T47D (cell line): ENCODE measurements around the gene UTP18.
"Not testable (repeated sequence)": the region's sequence is repeated elsewhere in the genome, so short reads cannot be mapped to it uniquely, and the experiment has no call there.

Experiments
- DNase-seq, 2 experiments: peaks; one replicate each; pipeline versions ENCODE4 v3.0.0 to v3.0.0-alpha.2; 2011 to 2012; ENCODE audit warnings: low read depth in 1 of 2, low spot score in 1 of 2
- JUND ChIP-seq: IDR thresholded peaks from 2 replicates; pipeline ENCODE4 v1.6.1; 2012; ENCODE audit warnings: low read depth
- in situ Hi-C: cut with HindIII; loops from 2 replicates; pipeline ENCODE4 v1.10.0; 2016; ENCODE audit warnings: low sequenced_read_pairs, low pct_unique_long_range_greater_than_20kb

The UTP18 gene

GRCh38 chr17:51244041-51244440, 16.3 kb upstream of the UTP18 start:
- TF ChIP-seq JUND = no peak
- in situ Hi-C loops = no loop called here
- DNase-seq = no peak

DNA sequence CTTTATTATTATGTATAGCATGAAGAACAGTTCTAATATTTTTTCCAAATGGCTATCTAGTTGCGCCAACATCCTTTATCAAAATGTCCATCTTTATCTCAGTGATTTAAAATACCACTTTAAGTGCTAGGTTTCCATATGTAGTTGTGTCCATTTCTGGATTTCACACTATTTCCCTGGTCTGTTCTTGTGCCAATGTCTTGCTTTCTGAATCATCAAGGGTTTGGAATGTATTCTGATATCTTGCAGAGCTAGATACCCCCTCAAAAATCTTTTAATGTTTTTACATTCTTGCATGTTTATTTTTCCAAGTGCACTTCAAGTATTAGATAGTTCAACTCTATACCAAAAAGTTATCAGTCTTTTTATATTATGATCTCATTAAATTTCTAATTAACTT, 14.8 kb upstream of the UTP18 start:
- in situ Hi-C loops = no loop called here
- no peak for TF ChIP-seq JUND
- DNase-seq = no peak

DNA sequence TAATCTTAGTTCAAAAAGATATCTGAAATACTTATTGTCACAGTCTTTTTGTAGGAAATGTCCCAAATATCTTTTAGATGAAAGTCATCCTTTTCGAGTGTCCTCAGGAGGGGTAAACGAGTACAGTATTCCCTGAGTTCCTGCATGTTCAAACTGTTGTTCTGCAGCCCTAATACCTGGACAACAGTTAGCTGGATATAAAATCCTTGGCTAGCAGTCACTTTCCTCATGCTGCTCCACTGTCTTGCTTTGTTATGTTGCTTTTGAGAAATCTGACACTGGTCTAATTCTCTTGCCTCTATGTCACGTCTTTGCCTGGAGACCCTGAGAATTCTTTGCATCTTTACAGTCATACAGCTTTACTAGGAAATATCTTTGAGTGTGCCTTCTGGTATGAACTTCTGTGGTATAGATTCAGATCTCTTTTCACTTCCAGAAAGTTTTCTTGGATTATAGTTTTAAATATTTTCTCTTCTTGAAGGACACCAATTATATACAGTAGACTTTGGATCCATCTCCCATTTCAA, 10.0 kb upstream of the UTP18 start:
- TF ChIP-seq JUND = no peak
- in situ Hi-C loops = no loop called here
- DNase-seq = no peak

- in situ Hi-C loops = no loop called here
- no peak for TF ChIP-seq JUND
- DNase-seq = no peak
Measured at GRCh38 chr17:51251010-51251409, 9.3 kb upstream of the UTP18 start.

DNA sequence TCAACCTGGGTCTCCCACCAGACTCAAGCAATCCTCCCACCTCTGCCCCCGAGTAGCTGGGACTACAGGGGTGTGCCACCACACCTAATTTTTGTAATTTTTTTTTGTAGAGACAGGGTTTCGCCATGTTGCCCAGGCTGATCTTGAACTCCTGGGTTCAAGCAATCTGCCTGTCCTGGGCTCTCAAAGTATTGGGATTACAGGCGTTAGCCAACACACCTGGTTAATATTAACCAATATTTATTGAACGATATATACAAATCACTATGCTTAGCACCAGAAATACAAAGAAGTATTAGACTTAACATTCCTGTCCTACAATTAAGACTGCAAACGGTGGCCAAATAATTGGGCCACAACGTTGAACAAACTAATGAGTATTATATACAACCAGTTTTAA, 4.7 kb upstream of the UTP18 start:
- TF ChIP-seq JUND = no peak
- in situ Hi-C loops = no loop called here

GRCh38 chr17:51256101-51256500, 4.2 kb upstream of the UTP18 start:
- TF ChIP-seq JUND = no peak
- in situ Hi-C loops = no loop called here
- no peak for DNase-seq

More for the DNA sequence above, 4.7 kb upstream of the UTP18 start:
- no peak for DNase-seq

DNA sequence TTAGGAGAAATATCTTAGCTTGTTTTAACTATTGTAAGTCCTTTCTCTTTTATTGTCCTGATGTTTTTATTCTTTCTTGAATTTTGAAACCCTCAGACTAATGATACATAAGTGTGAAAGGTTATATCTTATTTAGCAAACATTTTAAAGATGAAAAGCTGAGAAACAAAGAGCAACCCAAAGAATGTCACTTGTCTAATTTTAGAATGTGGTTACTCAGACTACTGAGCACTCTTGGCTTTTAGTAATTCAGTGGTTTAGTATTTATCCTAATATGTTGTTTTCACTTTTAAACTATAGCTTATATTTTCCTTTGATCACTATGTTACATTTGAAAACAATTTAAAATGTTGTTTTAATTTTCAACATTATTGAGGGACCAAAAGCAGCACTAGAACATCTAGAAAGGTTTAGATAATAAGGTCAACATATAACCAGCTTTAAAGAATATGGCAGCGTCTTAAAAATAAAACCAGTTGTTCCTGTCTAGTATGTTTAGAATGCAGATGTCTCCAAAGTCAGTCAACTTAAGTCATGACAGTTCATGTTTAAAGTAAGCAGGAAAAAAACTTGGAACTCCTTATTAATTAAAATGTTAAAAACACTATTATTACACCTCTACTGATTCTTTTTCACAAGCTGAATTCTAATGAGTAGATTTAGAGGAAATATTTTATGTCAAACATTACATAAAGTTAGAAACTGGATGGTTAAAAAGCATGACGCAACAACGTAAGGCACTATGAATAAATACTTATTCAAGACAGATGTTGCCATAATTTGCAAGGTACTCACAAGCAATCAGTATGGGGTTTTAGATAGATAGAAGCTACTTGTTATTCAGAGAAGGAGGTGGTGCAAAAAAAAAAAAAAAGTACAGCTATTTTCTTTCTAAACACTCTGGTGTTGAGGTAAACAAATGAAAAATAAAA, 2.9 kb upstream of the UTP18 start:
- in situ Hi-C loops = no loop called here
- TF ChIP-seq JUND = no peak
- DNase-seq = peak in 1 of 2 experiments; percentile 30

GRCh38 chr17:51258756-51259563, 1.4 kb upstream of the UTP18 start:
- no peak for TF ChIP-seq JUND
- in situ Hi-C loops = no loop called here
- DNase-seq = peak; percentile 11 to 29

GRCh38 chr17:51259564-51260236, 646 bp upstream of the UTP18 start, which contains the start of gene MBTD1:
Gene MBTD1, minus strand, starts transcription at chr17:51260049. Its CDS starts 34,888 bp downstream, at chr17:51225161.
- peak; percentile 97 to 99 for DNase-seq
- TF ChIP-seq JUND = no peak
- in situ Hi-C loops = no loop called here

GRCh38 chr17:51261024-51261963, 948 bp downstream of the UTP18 start:
- DNase-seq = no peak
- in situ Hi-C loops = no loop called here

DNA sequence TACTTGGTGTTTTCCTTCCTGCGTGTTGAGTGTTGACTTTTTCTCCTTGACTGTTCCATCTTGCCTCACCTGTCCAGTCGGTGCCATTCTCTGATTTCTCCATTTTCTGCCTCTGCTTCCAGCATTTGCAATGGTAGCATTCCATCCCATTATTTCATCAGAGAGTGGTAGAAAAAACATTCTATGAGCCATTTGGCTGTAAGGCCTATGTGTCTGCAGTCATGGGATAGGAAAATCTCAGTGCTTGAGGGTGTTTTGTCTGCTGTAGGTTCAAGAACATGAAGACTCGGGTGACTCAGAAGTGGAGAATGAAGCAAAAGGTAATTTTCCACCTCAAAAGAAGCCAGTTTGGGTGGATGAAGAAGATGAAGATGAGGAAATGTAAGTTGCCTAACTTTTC, 2.7 kb downstream of the UTP18 start:
- TF ChIP-seq JUND = no peak
- in situ Hi-C loops = no loop called here

More at GRCh38 chr17:51261024-51261963, 948 bp downstream of the UTP18 start:
- TF ChIP-seq JUND = no peak

DNA sequence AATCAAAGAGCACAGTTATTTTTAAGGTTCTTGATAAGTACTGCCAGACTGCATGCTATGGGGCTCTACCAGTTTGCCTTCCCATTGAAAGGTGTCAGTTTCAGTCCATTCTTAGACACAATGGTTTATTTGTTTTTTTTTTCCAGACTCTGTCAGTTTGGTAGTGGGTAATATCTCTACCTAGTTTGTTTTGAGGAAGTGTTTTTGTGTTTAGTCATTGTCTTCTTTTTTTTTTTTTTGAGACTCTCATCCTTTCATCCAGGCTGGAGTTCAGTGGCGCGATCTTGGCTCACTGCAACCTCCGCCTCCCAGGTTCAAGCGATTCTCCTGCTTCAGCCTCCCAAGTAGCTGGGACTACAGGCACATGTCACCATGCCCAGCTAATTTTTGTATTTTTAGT, 4.1 kb downstream of the UTP18 start:
- DNase-seq, in situ Hi-C loops: not testable (repeated sequence)

More for the DNA sequence above, 2.7 kb downstream of the UTP18 start:
- no peak for DNase-seq
